Islet of Langerhans (tissue), 1 donor: ENCODE results near the gene APOC1.
"Not testable (repeated sequence)": the region's sequence is repeated elsewhere in the genome, so short reads cannot be mapped to it uniquely, and the experiment has no call there.

Experiments used
- FAIRE-seq: peaks from one replicate; lab custom pipeline; 2011; peaks lifted over from hg19 to GRCh38; lab: Jason Lieb, UNC

The APOC1 gene

GRCh38 chr19:44914433-44915206 is at the start of gene APOC1:
TSS of gene APOC1 (plus strand) at chr19:44914608. CDS start at chr19:44914892, 284 bp downstream.
- FAIRE-seq, result not testable (repeated sequence)

GRCh38 chr19:44865196-44865767 is 49.1 kb upstream of the APOC1 start:
- no peak for FAIRE-seq

- FAIRE-seq, result no peak
Observed at GRCh38 chr19:44866664-44867063, 47.7 kb upstream of the APOC1 start.

- FAIRE-seq, result no peak
Observed at GRCh38 chr19:44867578-44867977, 46.8 kb upstream of the APOC1 start.

GRCh38 chr19:44869733-44870470 is 44.5 kb upstream of the APOC1 start:
- FAIRE-seq, result no peak

- no peak for FAIRE-seq
Observed at GRCh38 chr19:44871809-44872208, 42.6 kb upstream of the APOC1 start.

- FAIRE-seq, result no peak
Observed at GRCh38 chr19:44872661-44873060, 41.7 kb upstream of the APOC1 start.

- FAIRE-seq, result no peak
Observed at GRCh38 chr19:44874317-44874716, 40.1 kb upstream of the APOC1 start.

GRCh38 chr19:44875666-44876451 is 38.5 kb upstream of the APOC1 start:
- no peak for FAIRE-seq

- FAIRE-seq, result no peak
Observed at GRCh38 chr19:44876930-44877535, 37.4 kb upstream of the APOC1 start.

- FAIRE-seq, result no peak
Observed at GRCh38 chr19:44878120-44878865, 36.1 kb upstream of the APOC1 start.

- no peak for FAIRE-seq
Observed at GRCh38 chr19:44879309-44880065, 34.9 kb upstream of the APOC1 start.

GRCh38 chr19:44882063-44882462 is 32.3 kb upstream of the APOC1 start:
- FAIRE-seq, result no peak

GRCh38 chr19:44882619-44883397 is 31.6 kb upstream of the APOC1 start:
- not testable (repeated sequence) for FAIRE-seq

GRCh38 chr19:44883922-44884321 is 30.5 kb upstream of the APOC1 start:
- no peak for FAIRE-seq

GRCh38 chr19:44884566-44884965 is 29.8 kb upstream of the APOC1 start:
- FAIRE-seq, result no peak

GRCh38 chr19:44886141-44886540 is 28.3 kb upstream of the APOC1 start:
- no peak for FAIRE-seq

- no peak for FAIRE-seq
Observed at GRCh38 chr19:44887648-44888047, 26.8 kb upstream of the APOC1 start.

GRCh38 chr19:44888335-44888734 is 26.1 kb upstream of the APOC1 start:
- not testable (repeated sequence) for FAIRE-seq
